GM10266 (cell line): ENCODE measurements around the gene TFAP2D.

ENCODE experiments used
- DNase-seq: peaks from one replicate; pipeline ENCODE4 v3.0.0; 2012; ENCODE audit errors: extremely low spot score
- TF ChIP-seq, protein P1 (sequence below): IDR thresholded peaks from 2 replicates; pipeline ENCODE4 v1.5.1; 2012; ENCODE audit warnings: mild to moderate bottlenecking, low read depth; ENCODE audit not compliant: control insufficient read depth, insufficient read depth; ENCODE audit errors: missing control alignments

Gene TFAP2D

DNA sequence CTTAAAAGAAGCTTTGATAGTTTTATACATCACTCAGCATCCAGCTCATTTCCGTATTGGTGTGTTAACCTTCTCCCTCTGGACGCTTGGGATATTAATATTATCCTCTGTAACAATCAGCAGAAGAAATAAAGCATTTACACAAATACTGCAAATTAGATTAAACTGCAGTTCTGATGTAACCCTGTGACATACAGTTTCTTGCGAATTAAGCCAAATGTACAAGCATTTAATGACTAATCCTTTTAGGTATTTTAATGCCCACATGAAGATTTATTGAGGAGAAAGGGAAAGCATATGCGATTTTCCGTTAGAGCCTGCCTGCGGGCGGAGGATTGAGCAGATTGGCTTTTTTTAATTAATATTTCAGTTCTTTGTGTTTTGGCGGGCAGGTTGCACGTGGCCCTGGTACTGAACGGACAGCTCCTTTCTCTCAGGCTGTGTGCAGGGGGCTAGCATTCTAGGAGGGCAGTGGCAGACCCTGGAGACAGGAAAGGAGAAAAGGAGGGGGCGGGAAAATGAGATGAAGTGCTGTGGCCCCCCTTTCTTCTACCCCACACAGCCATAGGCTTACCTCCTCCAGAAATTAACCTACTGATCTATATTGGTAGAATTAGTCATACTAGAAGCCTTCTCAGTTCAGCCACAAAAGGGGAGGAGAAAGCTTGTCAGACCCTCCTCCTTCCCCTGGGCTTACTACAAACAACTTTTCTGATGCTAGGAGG is 14.1 kb upstream of the TFAP2D start:
- TF ChIP-seq, protein P1, sequence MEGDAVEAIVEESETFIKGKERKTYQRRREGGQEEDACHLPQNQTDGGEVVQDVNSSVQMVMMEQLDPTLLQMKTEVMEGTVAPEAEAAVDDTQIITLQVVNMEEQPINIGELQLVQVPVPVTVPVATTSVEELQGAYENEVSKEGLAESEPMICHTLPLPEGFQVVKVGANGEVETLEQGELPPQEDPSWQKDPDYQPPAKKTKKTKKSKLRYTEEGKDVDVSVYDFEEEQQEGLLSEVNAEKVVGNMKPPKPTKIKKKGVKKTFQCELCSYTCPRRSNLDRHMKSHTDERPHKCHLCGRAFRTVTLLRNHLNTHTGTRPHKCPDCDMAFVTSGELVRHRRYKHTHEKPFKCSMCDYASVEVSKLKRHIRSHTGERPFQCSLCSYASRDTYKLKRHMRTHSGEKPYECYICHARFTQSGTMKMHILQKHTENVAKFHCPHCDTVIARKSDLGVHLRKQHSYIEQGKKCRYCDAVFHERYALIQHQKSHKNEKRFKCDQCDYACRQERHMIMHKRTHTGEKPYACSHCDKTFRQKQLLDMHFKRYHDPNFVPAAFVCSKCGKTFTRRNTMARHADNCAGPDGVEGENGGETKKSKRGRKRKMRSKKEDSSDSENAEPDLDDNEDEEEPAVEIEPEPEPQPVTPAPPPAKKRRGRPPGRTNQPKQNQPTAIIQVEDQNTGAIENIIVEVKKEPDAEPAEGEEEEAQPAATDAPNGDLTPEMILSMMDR, result no peak
- DNase-seq, result no peak

DNA sequence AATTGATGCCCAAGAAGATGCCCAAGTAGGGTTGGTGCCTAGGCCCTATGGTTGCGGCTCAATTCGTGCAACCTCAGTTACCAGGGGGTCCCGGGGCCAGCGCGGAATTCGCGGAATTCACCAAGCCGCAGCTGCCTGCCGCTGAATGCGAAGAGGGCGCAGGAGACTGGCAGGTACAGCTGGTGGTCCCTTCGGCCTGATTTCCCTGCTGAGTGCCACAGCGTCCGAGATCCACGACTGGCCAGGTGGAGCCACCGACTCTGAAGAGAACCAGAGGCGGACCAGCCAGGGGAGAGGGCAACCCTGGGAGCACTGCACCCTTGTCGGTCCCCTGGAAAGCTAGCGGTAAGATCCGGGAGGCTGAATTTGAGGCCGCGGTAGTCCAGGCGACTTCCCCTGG is 6.8 kb upstream of the TFAP2D start:
- TF ChIP-seq, protein P1, result no peak
- no peak for DNase-seq

DNA sequence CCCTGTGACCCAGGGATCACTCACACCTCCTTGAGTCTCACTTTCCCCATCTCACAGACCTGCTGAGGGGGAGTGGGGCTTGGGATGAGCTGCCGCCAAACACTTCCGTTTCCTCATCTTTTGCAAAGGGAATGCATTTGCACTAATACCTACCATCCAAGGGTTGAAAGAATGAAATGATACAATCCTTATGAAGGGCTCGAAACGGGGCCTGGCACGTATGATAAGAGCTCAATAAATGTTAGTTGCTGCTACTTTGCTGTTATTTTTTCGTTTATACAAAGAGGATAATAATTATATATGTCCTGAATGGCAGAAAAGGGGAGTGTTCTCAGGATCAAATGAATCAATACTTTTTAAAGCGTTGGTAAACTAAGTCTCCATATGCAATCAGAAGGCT is 6.1 kb upstream of the TFAP2D start:
- TF ChIP-seq, protein P1, result no peak
- no peak for DNase-seq

DNA sequence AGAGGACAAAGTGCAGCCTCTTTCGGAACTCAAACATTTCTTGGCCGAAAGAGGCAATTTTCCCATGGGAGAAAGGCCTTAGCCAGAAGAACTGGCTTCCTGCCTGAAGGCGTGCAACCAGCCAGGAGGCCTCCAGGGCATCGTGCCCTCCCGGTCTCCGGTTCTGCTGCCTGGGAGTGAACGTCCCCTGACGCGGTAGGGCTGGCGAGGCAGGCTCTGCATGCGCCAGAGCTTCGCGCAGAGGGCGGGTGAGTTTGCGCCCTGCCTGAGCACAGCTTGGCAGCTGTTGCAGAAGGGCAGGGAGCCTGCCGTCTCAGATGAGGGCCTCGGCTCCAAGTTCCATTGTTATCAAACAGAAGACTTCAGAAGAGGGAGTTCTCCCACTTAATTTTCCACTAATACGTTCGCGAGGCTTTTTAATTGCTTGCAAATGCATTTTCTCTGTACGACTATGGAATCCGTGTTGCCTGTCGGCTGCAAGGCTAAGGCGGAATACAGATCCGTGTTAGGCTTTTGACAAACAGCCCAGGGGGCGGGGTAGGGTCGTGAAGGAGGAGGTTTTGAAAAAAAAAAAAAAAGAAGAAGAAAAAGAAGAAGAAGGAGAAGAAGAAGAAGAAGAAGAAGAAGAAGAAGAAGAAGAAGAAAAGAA is 5.5 kb upstream of the TFAP2D start:
- no peak for DNase-seq

DNA sequence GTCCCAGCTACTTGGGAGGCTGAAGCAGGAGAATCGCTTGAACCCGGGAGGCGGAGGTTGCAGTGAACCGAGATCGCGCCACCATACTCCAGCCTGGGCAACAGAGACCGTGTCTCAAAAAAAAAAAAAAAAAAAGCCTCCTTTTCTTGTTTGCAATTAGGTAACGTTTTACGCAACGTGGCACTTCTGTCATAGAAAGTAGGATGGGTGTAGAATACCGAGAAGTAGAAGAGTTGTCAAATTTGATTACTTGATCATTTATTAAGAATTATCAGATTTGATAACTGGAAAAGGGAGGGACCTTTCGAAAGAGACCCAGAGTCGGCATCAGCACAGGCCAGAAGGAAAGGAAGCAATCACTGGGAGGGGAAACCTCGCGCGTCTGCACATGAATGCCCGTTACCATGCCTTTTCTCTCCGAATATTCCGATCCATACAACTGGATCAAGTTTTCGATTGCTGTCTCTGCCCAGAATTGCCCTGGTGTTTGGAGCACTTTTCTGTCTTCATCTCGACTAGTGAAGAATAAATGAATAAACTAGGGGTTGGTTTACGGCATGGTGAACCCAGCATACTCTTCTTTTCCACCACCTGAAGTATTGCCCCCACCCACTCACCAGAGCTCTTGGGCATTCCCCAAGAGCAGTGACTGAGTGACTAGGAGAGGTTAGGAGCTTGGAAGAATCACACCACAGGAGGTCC is 4.5 kb upstream of the TFAP2D start:
- TF ChIP-seq, protein P1, result no peak

More for the DNA sequence above, 5.5 kb upstream of the TFAP2D start:
- TF ChIP-seq, protein P1, result no peak

DNA sequence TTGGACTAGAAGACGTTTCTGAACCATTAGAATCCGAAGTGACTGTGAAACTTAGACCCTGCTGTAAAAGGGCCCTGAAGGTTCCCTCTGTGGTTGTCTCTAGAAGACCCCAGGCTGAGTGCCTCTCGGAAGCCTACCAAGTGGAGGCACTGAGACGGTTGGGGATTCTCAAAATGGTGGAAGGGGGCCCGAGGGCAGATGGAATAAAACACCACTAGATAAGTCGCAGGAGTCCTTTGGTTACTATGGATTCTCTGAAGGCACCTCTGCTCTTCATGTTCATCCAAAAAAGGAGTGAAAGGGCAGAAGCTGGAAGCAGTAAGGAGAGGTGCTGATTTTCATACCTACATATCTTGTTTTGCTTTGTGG is 4.0 kb upstream of the TFAP2D start:
- DNase-seq, result no peak
- TF ChIP-seq, protein P1, result no peak

More for the DNA sequence above, 4.5 kb upstream of the TFAP2D start:
- no peak for DNase-seq

DNA sequence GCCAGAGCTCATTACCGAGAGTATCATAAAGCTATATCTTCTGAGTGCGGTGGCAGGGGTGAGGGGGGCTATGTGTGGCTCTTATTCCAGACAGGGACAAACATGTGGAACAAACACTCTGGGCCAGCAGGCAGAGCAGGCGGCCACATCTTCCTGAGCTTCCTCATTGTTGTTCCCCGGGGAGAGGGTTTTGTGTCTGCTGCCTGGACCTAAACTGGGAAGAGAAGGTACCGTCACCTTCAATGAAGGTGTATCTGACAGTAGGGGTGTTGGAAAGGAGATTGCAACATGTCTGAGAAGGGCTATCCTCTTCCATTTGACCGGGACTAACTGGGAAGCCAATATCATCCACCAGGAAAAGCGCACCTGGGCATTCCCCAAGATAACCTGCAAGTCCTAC is 1.6 kb upstream of the TFAP2D start:
- TF ChIP-seq, protein P1, result no peak
- DNase-seq, result no peak
